ENCODE results near the gene STK11IP. TPM values are rescaled to one million over a fixed set of nuclear protein-coding genes. Genes with fewer than 3 reads are reported as not detected.

STK11IP gene
- total and polyA plus RNA-seq, 3 donors from 2014 or later = 81.9 to 134 (median 130) TPM

- no peak overlapping the region for H3K4me3 ChIP-seq
- no peak overlapping the region for H3K27ac ChIP-seq
- intact Hi-C loops (cut with DNase I; ENCODE audit: low total_unique reads) = loop anchor here (5.0 kb wide), 1 partner anchor 94 kb away; the partner anchor contains the start of genes CHPF and TMEM198
- 86 to 88% methylated on average over 24 of the region's 24 CpGs for WGBS, 2 donors
- no peak for TF ChIP-seq POLR2A (IDR thresholded peaks at IDR 0.05)
- TF ChIP-seq CTCF (IDR thresholded peaks at IDR 0.05) = no peak
- no peaks in the 10 kb centered on the region for H3K27me3 ChIP-seq
- DNase-seq = no peak
- no peaks in the 10 kb centered on the region for H3K36me3 ChIP-seq (ENCODE audit: low read depth, missing control alignments)
- no peaks in the 10 kb centered on the region for H3K9me3 ChIP-seq
- H3K4me1 ChIP-seq = peaks cover 8% of the 10 kb centered on the region
Observed at GRCh38 chr2:219636144-219636915, 38.7 kb downstream of the STK11IP start.

- no peaks in the 10 kb centered on the region for H3K9me3 ChIP-seq
- H3K4me1 ChIP-seq = peaks cover 15% of the 10 kb centered on the region
- H3K27ac ChIP-seq = no peak overlapping the region
- H3K27me3 ChIP-seq = no peaks in the 10 kb centered on the region
- 85 to 86% methylated on average over 9 to 13 of the region's 13 CpGs for WGBS, 2 donors
- no peak for TF ChIP-seq POLR2A (IDR thresholded peaks at IDR 0.05)
- no peak for TF ChIP-seq CTCF (IDR thresholded peaks at IDR 0.05)
- no peaks in the 10 kb centered on the region for H3K36me3 ChIP-seq (ENCODE audit: low read depth, missing control alignments)
- no peak overlapping the region for H3K4me3 ChIP-seq
- intact Hi-C loops (cut with DNase I; ENCODE audit: low total_unique reads) = loop anchor here (5.0 kb wide), 1 partner anchor 95 kb away; the partner anchor contains the start of genes CHPF and TMEM198
- DNase-seq = no peak
Observed at GRCh38 chr2:219636941-219637841, 39.5 kb downstream of the STK11IP start.

- no peak overlapping the region for H3K4me3 ChIP-seq
- TF ChIP-seq POLR2A (IDR thresholded peaks at IDR 0.05) (no peak), CTCF (IDR thresholded peaks at IDR 0.05) (no peak)
- H3K4me1 ChIP-seq = peaks cover 20% of the 10 kb centered on the region
- H3K36me3 ChIP-seq (ENCODE audit: low read depth, missing control alignments) = no peaks in the 10 kb centered on the region
- WGBS, 2 donors = 75 to 82% methylated on average over 8 to 9 of the region's 9 CpGs
- H3K27ac ChIP-seq = no peak overlapping the region
- H3K27me3 ChIP-seq = no peaks in the 10 kb centered on the region
- intact Hi-C loops (cut with DNase I; ENCODE audit: low total_unique reads) = loop anchor here (5.0 kb wide), 1 partner anchor 96 kb away; the partner anchor contains the start of genes CHPF and TMEM198
- H3K9me3 ChIP-seq = no peaks in the 10 kb centered on the region
- DNase-seq = no peak
Observed at GRCh38 chr2:219637842-219638185, 40.2 kb downstream of the STK11IP start.

- Histone ChIP-seq H3K4me1 (peaks cover 25% of the 10 kb centered on the region), H3K27ac (no peak overlapping the region), H3K4me3 (no peak overlapping the region), H3K36me3 (ENCODE audit: low read depth, missing control alignments) (no peaks in the 10 kb centered on the region), H3K27me3 (no peaks in the 10 kb centered on the region), H3K9me3 (no peaks in the 10 kb centered on the region)
- DNase-seq = no peak
- 69 to 79% methylated on average over 5 to 17 of the region's 17 CpGs for WGBS, 2 donors
- TF ChIP-seq POLR2A (IDR thresholded peaks at IDR 0.05) (no peak), CTCF (IDR thresholded peaks at IDR 0.05) (no peak)
- intact Hi-C loops (cut with DNase I; ENCODE audit: low total_unique reads) = loop anchor here (5.0 kb wide), 1 partner anchor 96 kb away; the partner anchor contains the start of genes CHPF and TMEM198
Observed at GRCh38 chr2:219638217-219638947, 40.7 kb downstream of the STK11IP start.
